HG03558 (cell line): ENCODE results near the gene CUX1.
"Not testable (repeated sequence)": the region's sequence is repeated elsewhere in the genome, so short reads cannot be mapped to it uniquely, and the experiment has no call there.

Source experiments
- ATAC-seq: cut with Tn5 transposase; IDR thresholded peaks from one replicate; pipeline ENCODE4 v1.9.1; 2021; ENCODE audit warnings: moderate number of reproducible peaks; ENCODE audit not compliant: unreplicated experiment; ENCODE audit errors: extremely low read depth

The CUX1 gene

DNA sequence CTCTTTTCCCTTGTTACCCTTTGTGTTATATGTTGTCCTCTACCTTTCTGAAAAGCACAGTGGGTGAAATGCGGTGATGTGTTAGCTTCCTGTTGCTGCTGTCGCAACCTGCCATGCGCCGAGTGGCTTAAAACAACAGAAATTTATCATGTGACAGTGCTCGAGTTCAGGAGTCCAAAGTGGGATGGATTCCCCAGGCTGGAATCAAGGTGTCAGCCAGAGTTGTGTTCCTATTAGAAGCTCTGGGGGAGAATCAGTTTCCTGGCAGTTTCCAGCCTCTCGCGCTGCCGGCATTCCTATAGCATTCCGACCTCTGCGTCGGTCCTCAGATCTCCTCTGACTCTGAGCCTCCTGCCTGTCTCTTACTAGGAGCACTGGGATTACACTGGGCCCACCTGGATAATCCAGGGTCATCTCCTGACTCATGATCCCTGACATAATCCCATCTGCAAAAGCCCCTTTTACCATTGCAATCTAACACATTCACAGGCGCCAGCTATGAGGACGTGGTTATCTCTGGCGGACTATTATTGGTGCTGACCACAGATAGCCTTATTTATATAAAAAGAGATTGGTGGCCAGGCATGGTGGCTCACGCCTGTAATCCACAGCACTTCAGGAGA, 207.5 kb downstream of the CUX1 start:
- ATAC-seq: no peak

DNA sequence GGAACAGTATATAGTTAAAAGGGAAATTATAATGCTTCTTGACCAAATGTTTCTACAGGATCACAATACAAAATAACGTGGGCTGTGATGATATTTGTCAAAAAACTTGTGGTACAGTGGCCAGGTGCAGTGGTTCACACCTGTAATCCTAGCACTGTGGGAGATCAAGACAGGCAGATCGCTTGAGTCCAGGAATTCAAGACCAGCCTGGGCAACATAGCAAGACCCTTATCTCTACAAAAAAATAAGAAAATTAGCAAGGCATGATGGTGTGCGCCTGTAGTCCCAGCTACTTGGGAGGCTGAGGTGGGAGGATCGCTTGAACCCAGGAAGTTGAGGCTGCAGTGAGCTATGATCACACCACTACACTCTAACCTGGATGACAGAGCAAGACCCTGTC, 208.4 kb downstream of the CUX1 start:
- ATAC-seq: not testable (repeated sequence)

GRCh38 chr7:102028206-102028826, 210.9 kb downstream of the CUX1 start:
- ATAC-seq: no peak

DNA sequence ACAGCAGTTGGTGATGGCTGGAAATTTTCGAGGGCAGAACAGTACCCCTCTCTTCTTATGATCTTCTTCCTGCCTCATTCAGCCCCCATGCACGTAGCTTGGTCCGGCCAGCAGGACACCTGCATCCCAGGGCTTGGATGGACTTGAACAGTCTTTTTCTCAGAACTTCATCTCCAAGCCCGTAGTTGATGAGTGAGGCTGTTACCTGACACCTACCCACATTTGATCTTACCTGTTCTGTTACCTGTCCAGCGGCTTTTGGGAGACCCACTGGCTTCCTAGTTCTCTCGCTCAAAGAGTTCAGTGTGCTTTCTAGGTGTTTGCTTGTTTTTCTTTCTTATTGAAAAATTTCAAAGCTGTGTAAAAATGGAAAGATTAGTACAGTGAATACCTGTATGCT, 212.2 kb downstream of the CUX1 start:
- ATAC-seq: no peak

DNA sequence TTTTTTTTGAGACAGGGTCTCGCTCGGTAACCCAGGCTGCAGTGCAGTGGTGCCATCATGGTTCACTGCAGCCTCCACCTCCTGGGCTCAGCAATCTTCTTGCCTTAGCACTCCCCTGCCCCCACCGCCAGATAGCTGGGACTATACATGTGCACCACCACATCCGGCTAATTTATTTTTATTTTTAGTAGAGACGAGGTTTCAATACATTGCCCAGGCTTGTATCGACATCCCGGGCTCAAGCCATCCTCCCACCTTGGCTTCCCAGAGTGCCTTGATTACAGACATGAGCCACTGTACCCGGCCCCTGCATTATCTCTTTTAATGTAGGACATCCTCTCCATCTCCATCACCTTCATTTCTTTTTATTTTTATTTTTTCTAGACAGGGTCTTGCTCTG, 213.3 kb downstream of the CUX1 start:
- ATAC-seq: no peak

DNA sequence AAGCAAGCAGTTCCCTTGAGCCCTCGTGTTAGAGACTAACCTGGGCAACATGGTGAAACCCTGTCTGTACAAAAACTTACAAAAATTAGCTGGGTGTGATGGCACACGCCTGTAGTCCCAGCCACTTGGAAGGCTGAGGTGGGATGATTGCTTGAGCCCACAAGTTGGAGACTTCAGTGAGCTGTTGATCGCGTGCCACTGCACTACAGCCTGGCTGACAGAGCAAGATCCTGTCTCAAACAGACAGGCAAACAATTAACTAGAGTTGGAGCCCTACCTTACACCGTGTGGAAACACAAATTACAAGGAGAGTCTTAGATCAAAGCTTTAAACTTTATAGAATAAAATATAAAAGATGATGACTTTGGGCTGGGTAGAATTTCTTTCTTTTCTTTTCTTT, 219.5 kb downstream of the CUX1 start:
- ATAC-seq: no peak

DNA sequence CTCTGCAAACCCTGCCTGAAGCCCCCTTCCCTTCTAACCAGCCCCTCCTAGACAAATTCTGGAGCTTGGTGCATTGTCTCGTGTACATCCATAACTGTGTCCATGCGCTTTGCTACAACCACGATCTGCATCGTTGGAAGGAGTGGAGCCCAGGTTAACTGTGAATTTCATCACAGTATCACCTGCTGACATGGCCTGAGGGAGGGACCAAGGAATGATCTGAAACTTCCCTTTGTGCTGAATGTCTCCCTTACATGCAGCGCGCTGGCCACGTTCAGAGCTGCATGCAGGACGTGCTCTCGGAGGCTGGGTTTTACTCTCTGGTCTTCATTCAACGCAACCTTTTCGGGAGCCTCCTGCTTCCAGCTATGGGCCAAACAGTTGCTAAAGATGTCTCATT, 222.3 kb downstream of the CUX1 start:
- no peak for ATAC-seq

DNA sequence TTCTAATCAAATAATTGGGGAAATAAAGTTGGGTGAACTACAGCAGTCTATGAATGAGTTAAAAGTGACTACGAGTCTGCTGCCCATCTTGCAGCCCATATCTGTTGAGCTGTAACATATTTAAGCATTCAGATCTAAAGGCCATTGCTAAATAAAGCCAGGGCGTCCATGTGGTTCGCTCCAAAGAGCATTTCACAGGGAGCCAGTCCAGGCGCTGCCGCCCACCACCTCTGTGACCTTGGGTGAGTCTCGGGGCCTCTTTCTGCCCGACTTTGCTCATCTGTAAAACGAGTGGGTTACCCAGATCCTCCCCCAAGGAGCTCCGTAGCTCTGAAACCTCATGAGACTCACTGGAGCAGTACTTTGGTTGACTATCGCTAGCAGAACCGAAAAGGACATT, 223.1 kb downstream of the CUX1 start:
- ATAC-seq: no peak

GRCh38 chr7:102042016-102042656, 224.7 kb downstream of the CUX1 start:
- ATAC-seq: no peak

DNA sequence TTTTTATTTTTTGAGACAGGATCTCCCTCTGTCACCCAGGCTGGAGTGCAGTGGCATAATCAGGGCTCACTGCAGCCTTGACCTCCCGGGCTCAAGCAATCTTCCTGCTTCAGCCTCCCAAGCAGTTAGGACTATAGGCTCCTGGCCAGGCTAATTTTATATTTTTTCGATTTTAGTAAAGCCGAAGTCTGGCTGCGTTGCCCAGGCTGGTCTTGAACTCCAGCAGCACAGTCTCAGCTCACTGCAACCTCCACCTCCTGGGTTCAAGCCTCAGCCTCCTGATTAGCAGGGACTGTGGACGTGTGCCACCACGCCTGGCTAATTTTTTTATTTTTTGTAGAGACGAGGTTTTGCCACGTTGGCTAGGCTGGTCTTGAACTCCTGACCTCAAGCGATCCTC, 225.4 kb downstream of the CUX1 start:
- ATAC-seq: not testable (repeated sequence)

DNA sequence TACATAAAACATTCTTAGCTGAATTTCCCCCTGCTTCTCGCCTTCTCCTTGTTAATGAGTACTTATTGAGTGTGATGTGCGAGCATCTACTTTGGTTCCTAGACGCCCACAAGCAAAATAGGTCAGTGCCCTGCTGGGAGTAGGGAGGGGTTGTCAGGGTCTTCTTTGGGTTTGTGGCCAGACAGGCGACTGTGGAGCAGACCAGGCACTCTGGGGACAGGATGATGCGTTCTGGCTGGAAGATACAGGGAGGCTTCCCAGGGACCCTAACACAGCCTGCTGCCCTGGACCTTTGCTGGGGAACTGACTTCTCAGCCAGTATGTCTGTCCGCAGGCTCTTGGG, 227.2 kb downstream of the CUX1 start:
- ATAC-seq: no peak

GRCh38 chr7:102044984-102045673, 227.7 kb downstream of the CUX1 start:
- ATAC-seq: no peak

GRCh38 chr7:102045681-102046372, 228.4 kb downstream of the CUX1 start:
- ATAC-seq: no peak

GRCh38 chr7:102046373-102047117, 229.1 kb downstream of the CUX1 start:
- no peak for ATAC-seq

- ATAC-seq: no peak
These were observed 229.7 kb downstream of the CUX1 start for GRCh38 chr7:102047167-102047566.

DNA sequence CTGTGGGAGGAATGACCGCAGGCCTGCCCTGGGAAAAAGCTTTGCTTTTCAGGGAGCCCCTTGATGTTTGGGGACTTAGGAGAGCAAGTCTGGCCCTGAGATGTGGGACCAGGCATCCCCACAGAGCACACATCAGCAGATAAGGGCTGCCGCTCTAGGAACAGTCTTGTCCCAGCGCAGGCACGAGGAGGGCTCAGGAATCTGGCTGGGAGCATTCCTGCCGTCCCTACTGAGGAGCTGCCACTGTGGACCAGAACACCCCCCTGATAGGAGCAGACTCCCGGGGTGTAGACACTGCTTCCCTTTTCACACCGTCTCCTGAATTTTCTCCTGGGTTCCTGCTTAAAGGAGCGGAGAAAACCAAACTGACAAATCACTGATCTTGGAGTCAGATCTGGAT, 232.3 kb downstream of the CUX1 start:
- ATAC-seq: no peak

GRCh38 chr7:102050864-102051460, 233.5 kb downstream of the CUX1 start:
- no peak for ATAC-seq

GRCh38 chr7:102051736-102052135, 234.3 kb downstream of the CUX1 start:
- ATAC-seq: not testable (repeated sequence)

DNA sequence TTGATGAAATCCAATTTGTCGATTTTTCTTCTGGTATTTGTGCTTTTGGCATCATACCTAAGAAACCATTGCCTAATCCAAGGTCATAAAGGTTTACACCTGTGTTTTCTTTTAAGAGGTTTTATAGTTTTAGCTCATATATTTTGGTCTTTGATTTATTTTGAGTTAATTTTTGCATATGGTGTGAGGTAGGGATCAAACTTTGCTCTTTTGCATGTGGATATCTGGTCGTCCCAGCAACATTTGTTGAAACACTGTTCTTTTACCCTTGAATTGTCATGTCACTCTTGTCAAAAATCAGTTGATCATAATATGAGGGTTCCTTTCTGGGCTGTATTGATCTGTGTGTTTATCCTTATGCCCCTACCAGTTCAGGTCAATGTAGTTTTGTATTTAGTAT, 236.7 kb downstream of the CUX1 start:
- ATAC-seq: no peak
